MG63 (cell line): ENCODE measurements around the gene RIMS1. TPM values are rescaled to one million over a fixed set of nuclear protein-coding genes. Genes with fewer than 3 reads are reported as not detected.

Experiments used
- DNase-seq: peaks from one replicate; pipeline ENCODE4 v3.0.0-alpha.2; 2020
- H3K27me3 ChIP-seq: fragments of 250-450 bp; sonication (Bioruptor Pico); 2 replicates; pipeline ENCODE4 v1.5.1; 2020; ENCODE audit warnings: mild to moderate bottlenecking, moderate library complexity
- H3K36me3 ChIP-seq: fragments of 250-450 bp; sonication (Bioruptor Pico); 2 replicates; pipeline ENCODE4 v1.5.1; 2020; ENCODE audit warnings: mild to moderate bottlenecking, moderate library complexity
- H3K4me3 ChIP-seq: fragments of 250-450 bp; sonication (Bioruptor Pico); 2 replicates; pipeline ENCODE4 v1.5.1; 2020; ENCODE audit warnings: mild to moderate bottlenecking, moderate library complexity
- H3K9me3 ChIP-seq: fragments of 250-450 bp; sonication (Bioruptor Pico); 2 replicates; pipeline ENCODE4 v1.5.1; 2020; ENCODE audit warnings: mild to moderate bottlenecking, moderate library complexity
- total RNA-seq: library from RNA; depleted of rRNA; stranded (reverse); fragments of >200 nt; shearing (Covaris generic); gene quantifications from 2 replicates; pipeline ENCODE4 v1.2.3, GENCODE V29; 2014; ENCODE audit warnings: low replicate concordance

RIMS1 gene
- total RNA-seq, 1 experiment from 2014 or later: 9.6 TPM

GRCh38 chr6:72048080-72048479 lies 161.7 kb downstream of the RIMS1 start:
- no peaks in the 10 kb centered on the region for H3K36me3 ChIP-seq
- peak; percentile 9 for DNase-seq
- H3K4me3 ChIP-seq: no peak overlapping the region
- no peaks in the 10 kb centered on the region for H3K27me3 ChIP-seq
- H3K9me3 ChIP-seq: no peaks in the 10 kb centered on the region

- DNase-seq: no peak
- Histone ChIP-seq H3K9me3 (no peaks in the 10 kb centered on the region), H3K36me3 (no peaks in the 10 kb centered on the region), H3K27me3 (no peaks in the 10 kb centered on the region), H3K4me3 (no peak overlapping the region)
These were observed 163.0 kb downstream of the RIMS1 start for GRCh38 chr6:72049376-72049775.

- no peak for DNase-seq
- no peaks in the 10 kb centered on the region for H3K9me3 ChIP-seq
- H3K4me3 ChIP-seq: no peak overlapping the region
- no peaks in the 10 kb centered on the region for H3K27me3 ChIP-seq
- no peaks in the 10 kb centered on the region for H3K36me3 ChIP-seq
These were observed 174.9 kb downstream of the RIMS1 start for GRCh38 chr6:72061286-72061685.

- no peak overlapping the region for H3K4me3 ChIP-seq
- DNase-seq: no peak
- no peaks in the 10 kb centered on the region for H3K36me3 ChIP-seq
- no peaks in the 10 kb centered on the region for H3K27me3 ChIP-seq
- no peaks in the 10 kb centered on the region for H3K9me3 ChIP-seq
These were observed 178.1 kb downstream of the RIMS1 start for GRCh38 chr6:72064399-72064975.

GRCh38 chr6:72078096-72078495 lies 191.7 kb downstream of the RIMS1 start:
- no peak for DNase-seq
- no peaks in the 10 kb centered on the region for H3K36me3 ChIP-seq
- H3K9me3 ChIP-seq: no peaks in the 10 kb centered on the region
- no peak overlapping the region for H3K4me3 ChIP-seq
- H3K27me3 ChIP-seq: no peaks in the 10 kb centered on the region

- Histone ChIP-seq H3K27me3 (no peaks in the 10 kb centered on the region), H3K9me3 (no peaks in the 10 kb centered on the region), H3K36me3 (no peaks in the 10 kb centered on the region), H3K4me3 (no peak overlapping the region)
- DNase-seq: no peak
These were observed 194.1 kb downstream of the RIMS1 start for GRCh38 chr6:72080260-72080941.

GRCh38 chr6:72081871-72082270 lies 195.5 kb downstream of the RIMS1 start:
- no peak overlapping the region for H3K4me3 ChIP-seq
- H3K9me3 ChIP-seq: no peaks in the 10 kb centered on the region
- DNase-seq: no peak
- H3K36me3 ChIP-seq: no peaks in the 10 kb centered on the region
- no peaks in the 10 kb centered on the region for H3K27me3 ChIP-seq

- H3K9me3 ChIP-seq: no peaks in the 10 kb centered on the region
- H3K4me3 ChIP-seq: no peak overlapping the region
- no peak for DNase-seq
- H3K27me3 ChIP-seq: no peaks in the 10 kb centered on the region
- no peaks in the 10 kb centered on the region for H3K36me3 ChIP-seq
These were observed 197.6 kb downstream of the RIMS1 start for GRCh38 chr6:72083976-72084375.

- Histone ChIP-seq H3K9me3 (no peaks in the 10 kb centered on the region), H3K36me3 (no peaks in the 10 kb centered on the region), H3K27me3 (no peaks in the 10 kb centered on the region), H3K4me3 (no peak overlapping the region)
- no peak for DNase-seq
These were observed 198.7 kb downstream of the RIMS1 start for GRCh38 chr6:72084992-72085569.

- Histone ChIP-seq H3K9me3 (no peaks in the 10 kb centered on the region), H3K27me3 (no peaks in the 10 kb centered on the region), H3K4me3 (no peak overlapping the region), H3K36me3 (no peaks in the 10 kb centered on the region)
- DNase-seq: no peak
These were observed 208.2 kb downstream of the RIMS1 start for GRCh38 chr6:72094506-72094905.

GRCh38 chr6:72102561-72102960 lies 216.2 kb downstream of the RIMS1 start:
- DNase-seq: no peak
- no peaks in the 10 kb centered on the region for H3K36me3 ChIP-seq
- H3K4me3 ChIP-seq: no peak overlapping the region
- no peaks in the 10 kb centered on the region for H3K9me3 ChIP-seq
- no peaks in the 10 kb centered on the region for H3K27me3 ChIP-seq

- no peaks in the 10 kb centered on the region for H3K9me3 ChIP-seq
- H3K36me3 ChIP-seq: no peaks in the 10 kb centered on the region
- no peak for DNase-seq
- no peaks in the 10 kb centered on the region for H3K27me3 ChIP-seq
- no peak overlapping the region for H3K4me3 ChIP-seq
These were observed 225.3 kb downstream of the RIMS1 start for GRCh38 chr6:72111611-72112010.

GRCh38 chr6:72130327-72130726 lies 244.0 kb downstream of the RIMS1 start:
- H3K36me3 ChIP-seq: no peaks in the 10 kb centered on the region
- H3K4me3 ChIP-seq: no peak overlapping the region
- no peaks in the 10 kb centered on the region for H3K27me3 ChIP-seq
- no peaks in the 10 kb centered on the region for H3K9me3 ChIP-seq
- DNase-seq: no peak

- Histone ChIP-seq H3K36me3 (no peaks in the 10 kb centered on the region), H3K4me3 (no peak overlapping the region)
- no peak for DNase-seq
These were observed 246.1 kb downstream of the RIMS1 start for GRCh38 chr6:72132427-72132826.

GRCh38 chr6:72132851-72133250 lies 246.5 kb downstream of the RIMS1 start:
- Histone ChIP-seq H3K4me3 (no peak overlapping the region), H3K27me3 (no peaks in the 10 kb centered on the region), H3K36me3 (no peaks in the 10 kb centered on the region), H3K9me3 (no peaks in the 10 kb centered on the region)
- no peak for DNase-seq

More at GRCh38 chr6:72132427-72132826, 246.1 kb downstream of the RIMS1 start:
- no peaks in the 10 kb centered on the region for H3K27me3 ChIP-seq
- H3K9me3 ChIP-seq: no peaks in the 10 kb centered on the region

GRCh38 chr6:72133324-72133723 lies 247.0 kb downstream of the RIMS1 start:
- H3K27me3 ChIP-seq: no peaks in the 10 kb centered on the region
- no peaks in the 10 kb centered on the region for H3K36me3 ChIP-seq
- DNase-seq: no peak
- no peak overlapping the region for H3K4me3 ChIP-seq
- no peaks in the 10 kb centered on the region for H3K9me3 ChIP-seq

GRCh38 chr6:72140795-72141194 lies 254.4 kb downstream of the RIMS1 start:
- DNase-seq: no peak
- Histone ChIP-seq H3K4me3 (no peak overlapping the region), H3K27me3 (no peaks in the 10 kb centered on the region), H3K36me3 (no peaks in the 10 kb centered on the region), H3K9me3 (no peaks in the 10 kb centered on the region)

- Histone ChIP-seq H3K4me3 (no peak overlapping the region), H3K27me3 (no peaks in the 10 kb centered on the region), H3K36me3 (no peaks in the 10 kb centered on the region), H3K9me3 (no peaks in the 10 kb centered on the region; the same call in none of the 2 replicates)
- DNase-seq: peak; percentile 22
These were observed 263.4 kb downstream of the RIMS1 start for GRCh38 chr6:72149715-72150114.
